Activated naive CD8-positive, alpha-beta T cell treated with anti-CD3 and anti-CD28 coated beads for 36 hours (primary cell): ENCODE data around the gene TGM3. TPM values are rescaled to one million over a fixed set of nuclear protein-coding genes. Genes with fewer than 3 reads are reported as not detected.

Experiments used
- DNase-seq: peaks from one replicate; pipeline ENCODE4 v3.0.0; 2021
- H3K27ac Mint-ChIP-seq: one replicate; pipeline ENCODE4 v1.8.0; 2022; ENCODE audit warnings: mild to moderate bottlenecking, moderate library complexity, mixed read lengths
- H3K27me3 Mint-ChIP-seq: one replicate; pipeline ENCODE4 v1.8.0; 2022; ENCODE audit warnings: mild to moderate bottlenecking, mixed read lengths
- H3K36me3 Mint-ChIP-seq: one replicate; pipeline ENCODE4 v1.8.0; 2021; ENCODE audit warnings: mild to moderate bottlenecking, mixed read lengths
- H3K4me1 Mint-ChIP-seq: one replicate; pipeline ENCODE4 v1.8.0; 2021; ENCODE audit warnings: mixed read lengths
- H3K4me3 Mint-ChIP-seq: one replicate; pipeline ENCODE4 v1.8.0; 2022; ENCODE audit warnings: mild to moderate bottlenecking, moderate library complexity, mixed read lengths
- H3K9me3 Mint-ChIP-seq: one replicate; pipeline ENCODE4 v1.8.0; 2022; ENCODE audit warnings: mixed read lengths
- total RNA-seq, 2 experiments: library from RNA; stranded (reverse); gene quantifications; one replicate each; pipeline ENCODE4 v1.2.3, GENCODE V29; 2021

Gene TGM3
- total RNA-seq, 2 experiments from 2014 or later: not detected

GRCh38 chr20:2312876-2313275 lies 17.1 kb downstream of the TGM3 start:
- Mint-ChIP-seq H3K27ac (no peak overlapping the region), H3K36me3 (no peaks in the 10 kb centered on the region), H3K27me3 (no peaks in the 10 kb centered on the region), H3K9me3 (no peaks in the 10 kb centered on the region), H3K4me1 (no peaks in the 10 kb centered on the region), H3K4me3 (no peak overlapping the region)
- DNase-seq: no peak

- H3K4me3 Mint-ChIP-seq: no peak overlapping the region
- H3K9me3 Mint-ChIP-seq: no peaks in the 10 kb centered on the region
- H3K27ac Mint-ChIP-seq: no peak overlapping the region
These were observed 17.5 kb downstream of the TGM3 start for GRCh38 chr20:2313316-2313715.

GRCh38 chr20:2314759-2315439 lies 19.1 kb downstream of the TGM3 start:
- H3K9me3 Mint-ChIP-seq: peaks cover 4% of the 10 kb centered on the region
- no peak overlapping the region for H3K4me3 Mint-ChIP-seq
- H3K4me1 Mint-ChIP-seq: no peaks in the 10 kb centered on the region
- no peak overlapping the region for H3K27ac Mint-ChIP-seq
- H3K27me3 Mint-ChIP-seq: no peaks in the 10 kb centered on the region
- DNase-seq: no peak
- no peaks in the 10 kb centered on the region for H3K36me3 Mint-ChIP-seq

More at GRCh38 chr20:2313316-2313715, 17.5 kb downstream of the TGM3 start:
- Mint-ChIP-seq H3K4me1 (no peaks in the 10 kb centered on the region), H3K36me3 (no peaks in the 10 kb centered on the region), H3K27me3 (no peaks in the 10 kb centered on the region)
- DNase-seq: no peak

- H3K27ac Mint-ChIP-seq: no peak overlapping the region
- H3K4me3 Mint-ChIP-seq: no peak overlapping the region
- no peaks in the 10 kb centered on the region for H3K4me1 Mint-ChIP-seq
- no peak for DNase-seq
- no peaks in the 10 kb centered on the region for H3K27me3 Mint-ChIP-seq
- H3K9me3 Mint-ChIP-seq: peaks cover 4% of the 10 kb centered on the region
- H3K36me3 Mint-ChIP-seq: no peaks in the 10 kb centered on the region
These were observed 19.6 kb downstream of the TGM3 start for GRCh38 chr20:2315440-2315778.

DNA sequence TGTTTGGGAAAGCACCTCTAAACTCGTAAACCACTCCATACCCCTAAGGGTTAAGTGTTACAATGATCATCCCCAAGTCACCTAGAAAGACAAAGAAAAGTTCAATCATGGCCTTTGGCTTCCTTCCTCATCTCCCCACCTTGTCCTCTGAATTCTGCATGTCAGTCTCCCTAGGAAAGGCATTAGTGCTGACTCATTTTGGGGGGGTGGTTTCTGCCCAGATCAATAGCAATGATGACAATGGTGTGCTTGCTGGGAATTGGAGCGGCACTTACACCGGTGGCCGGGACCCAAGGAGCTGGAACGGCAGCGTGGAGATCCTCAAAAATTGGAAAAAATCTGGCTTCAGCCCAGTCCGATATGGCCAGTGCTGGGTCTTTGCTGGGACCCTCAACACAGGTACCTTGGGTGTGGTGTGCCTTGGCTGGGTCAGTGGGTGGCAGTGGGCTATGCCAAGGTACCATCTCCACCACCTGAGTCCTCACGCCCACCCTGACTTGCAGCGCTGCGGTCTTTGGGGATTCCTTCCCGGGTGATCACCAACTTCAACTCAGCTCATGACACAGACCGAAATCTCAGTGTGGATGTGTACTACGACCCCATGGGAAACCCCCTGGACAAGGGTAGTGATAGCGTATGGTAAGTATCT lies 21.2 kb downstream of the TGM3 start:
- Mint-ChIP-seq H3K4me3 (no peak overlapping the region), H3K4me1 (no peaks in the 10 kb centered on the region), H3K27me3 (no peaks in the 10 kb centered on the region), H3K9me3 (peaks cover 4% of the 10 kb centered on the region), H3K36me3 (no peaks in the 10 kb centered on the region), H3K27ac (no peak overlapping the region)
- no peak for DNase-seq

DNA sequence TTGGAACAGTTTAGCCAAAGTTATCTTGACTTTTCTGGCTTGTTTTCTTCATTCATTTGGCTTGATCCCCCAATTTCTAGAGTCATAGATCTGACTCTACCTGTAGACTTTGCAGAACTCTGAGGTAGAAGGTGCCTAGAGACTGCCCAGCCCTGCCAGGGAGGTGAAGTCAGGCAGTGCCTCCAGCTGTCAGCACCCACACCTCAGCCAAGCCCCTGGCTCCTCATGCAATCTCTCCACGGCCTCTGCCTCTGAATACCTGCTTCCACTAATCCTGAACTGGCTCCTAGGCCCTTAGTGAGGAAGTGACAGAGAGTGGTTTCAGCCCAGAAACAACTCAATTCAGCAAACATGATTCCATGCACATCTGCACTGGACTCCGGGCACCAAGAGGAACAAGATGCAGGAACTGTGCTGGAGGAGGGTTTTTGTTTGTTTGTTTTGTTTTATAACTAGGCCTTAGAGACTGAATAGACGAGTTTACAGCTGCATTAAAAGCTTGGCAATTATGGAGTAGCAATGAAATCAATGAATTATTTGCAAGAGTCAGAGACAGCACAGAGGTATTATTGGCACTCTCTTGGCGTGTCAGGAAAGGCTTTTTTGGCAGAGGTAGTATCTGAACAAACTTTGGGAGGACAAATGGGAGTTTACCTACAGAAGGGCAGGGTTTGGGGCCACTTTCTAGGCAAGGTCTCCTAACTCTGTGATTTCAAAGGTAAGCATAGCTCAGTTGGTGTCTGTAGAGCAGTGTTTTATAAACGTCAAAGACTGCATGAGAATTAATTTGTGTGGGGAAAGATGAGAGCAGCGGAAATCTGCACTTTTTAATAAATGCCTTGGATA lies 25.2 kb downstream of the TGM3 start:
- H3K4me1 Mint-ChIP-seq: no peaks in the 10 kb centered on the region
- H3K9me3 Mint-ChIP-seq: peaks cover 4% of the 10 kb centered on the region
- peaks cover 20% of the 10 kb centered on the region for H3K27me3 Mint-ChIP-seq

DNA sequence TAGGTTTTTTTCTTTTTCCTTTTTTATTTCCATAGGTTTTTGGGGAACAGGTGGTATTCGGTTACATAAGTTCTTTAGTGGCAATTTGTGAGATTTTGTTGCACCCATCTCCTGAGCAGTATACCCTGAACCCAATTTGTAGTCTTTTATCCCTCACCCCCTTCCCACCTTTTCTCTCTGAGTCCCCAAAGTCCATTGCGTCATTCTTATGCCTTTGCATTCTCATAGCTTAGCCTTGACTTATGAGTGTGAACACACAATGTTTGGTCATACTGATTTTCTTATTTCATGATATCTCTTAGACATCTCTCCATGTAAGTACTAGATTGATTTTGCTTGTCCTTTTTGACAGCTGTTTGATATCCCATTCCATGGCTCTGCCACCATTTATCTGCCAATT lies 27.2 kb downstream of the TGM3 start:
- H3K36me3 Mint-ChIP-seq: no peaks in the 10 kb centered on the region
- peaks cover 4% of the 10 kb centered on the region for H3K9me3 Mint-ChIP-seq
- H3K27me3 Mint-ChIP-seq: peaks cover 30% of the 10 kb centered on the region
- H3K27ac Mint-ChIP-seq: no peak overlapping the region
- H3K4me1 Mint-ChIP-seq: no peaks in the 10 kb centered on the region
- no peak for DNase-seq
- no peak overlapping the region for H3K4me3 Mint-ChIP-seq

More for the DNA sequence above, 25.2 kb downstream of the TGM3 start:
- no peak overlapping the region for H3K27ac Mint-ChIP-seq
- H3K4me3 Mint-ChIP-seq: no peak overlapping the region
- H3K36me3 Mint-ChIP-seq: no peaks in the 10 kb centered on the region
- DNase-seq: no peak

GRCh38 chr20:2326046-2326445 lies 30.2 kb downstream of the TGM3 start:
- Mint-ChIP-seq H3K27me3 (peaks cover 30% of the 10 kb centered on the region), H3K36me3 (no peaks in the 10 kb centered on the region), H3K9me3 (no peaks in the 10 kb centered on the region), H3K4me3 (no peak overlapping the region), H3K4me1 (no peaks in the 10 kb centered on the region), H3K27ac (no peak overlapping the region)
- DNase-seq: no peak

DNA sequence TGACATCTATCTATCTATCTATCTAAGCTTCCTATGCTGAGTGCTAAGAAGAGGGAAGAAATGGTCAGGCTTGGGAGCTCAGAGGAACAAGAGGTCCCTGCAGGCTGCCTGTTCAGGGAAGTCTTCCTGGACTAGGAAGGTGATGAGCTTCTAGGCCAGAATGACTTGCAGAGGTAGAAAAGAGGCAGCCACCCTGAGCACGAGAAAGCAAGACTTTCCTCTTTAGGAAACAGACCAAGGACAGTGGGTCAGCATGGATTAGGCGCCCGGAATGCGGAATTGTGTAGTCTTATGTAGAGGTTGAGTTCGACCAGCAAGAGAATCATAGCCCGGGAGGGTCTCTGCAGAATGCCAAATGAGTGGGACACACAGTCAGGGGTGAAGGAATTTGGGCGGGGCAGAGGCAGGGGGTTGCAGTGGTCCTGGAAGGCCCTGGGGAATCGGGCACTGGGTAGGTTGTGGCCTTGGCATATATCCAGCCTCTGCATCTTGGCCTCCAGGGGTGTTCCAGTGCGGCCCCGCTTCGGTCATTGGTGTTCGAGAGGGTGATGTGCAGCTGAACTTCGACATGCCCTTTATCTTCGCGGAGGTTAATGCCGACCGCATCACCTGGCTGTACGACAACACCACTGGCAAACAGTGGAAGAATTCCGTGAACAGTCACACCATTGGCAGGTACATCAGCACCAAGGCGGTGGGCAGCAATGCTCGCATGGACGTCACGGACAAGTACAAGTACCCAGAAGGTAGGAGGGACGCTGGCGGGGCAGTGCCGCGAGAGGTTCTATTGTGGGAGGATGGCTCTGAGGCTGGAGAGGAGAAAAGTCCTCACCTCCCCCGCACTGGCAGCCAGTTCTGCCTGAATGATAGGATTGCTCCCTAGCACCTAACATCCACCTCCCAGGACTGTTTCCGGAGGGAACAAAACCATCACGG lies 32.1 kb downstream of the TGM3 start:
- H3K4me1 Mint-ChIP-seq: no peaks in the 10 kb centered on the region
- H3K27ac Mint-ChIP-seq: no peak overlapping the region
- DNase-seq: no peak
- H3K27me3 Mint-ChIP-seq: peaks cover 30% of the 10 kb centered on the region
- H3K4me3 Mint-ChIP-seq: no peak overlapping the region
- H3K9me3 Mint-ChIP-seq: no peaks in the 10 kb centered on the region
- H3K36me3 Mint-ChIP-seq: no peaks in the 10 kb centered on the region

DNA sequence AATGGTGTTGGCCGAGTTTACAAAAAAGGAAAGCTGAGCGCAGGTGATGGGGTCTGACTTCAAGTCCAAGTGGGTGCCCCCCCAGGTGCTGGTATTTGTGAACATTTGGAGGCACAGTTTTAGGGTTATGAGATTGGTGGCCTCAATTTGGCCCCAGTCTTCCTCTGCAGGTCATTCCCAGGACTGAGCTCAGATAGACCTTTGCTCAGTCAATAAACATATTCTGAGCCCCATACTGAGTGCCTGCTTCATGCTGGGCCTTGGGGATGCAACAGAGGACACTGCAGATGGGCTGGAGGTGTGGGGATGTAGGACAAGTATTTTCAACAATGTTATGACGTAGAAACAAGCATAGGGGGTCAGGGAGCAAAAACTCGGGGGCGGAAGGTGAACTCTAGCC lies 33.5 kb downstream of the TGM3 start:
- H3K4me1 Mint-ChIP-seq: no peaks in the 10 kb centered on the region
- no peak overlapping the region for H3K27ac Mint-ChIP-seq
- no peaks in the 10 kb centered on the region for H3K9me3 Mint-ChIP-seq
- no peak overlapping the region for H3K4me3 Mint-ChIP-seq
- no peak for DNase-seq
- H3K27me3 Mint-ChIP-seq: peaks cover 20% of the 10 kb centered on the region
- H3K36me3 Mint-ChIP-seq: no peaks in the 10 kb centered on the region

- Mint-ChIP-seq H3K27me3 (peaks cover 15% of the 10 kb centered on the region), H3K4me3 (no peak overlapping the region), H3K27ac (no peak overlapping the region), H3K36me3 (no peaks in the 10 kb centered on the region), H3K4me1 (no peaks in the 10 kb centered on the region), H3K9me3 (no peaks in the 10 kb centered on the region)
- no peak for DNase-seq
These were observed 34.4 kb downstream of the TGM3 start for GRCh38 chr20:2330090-2330695.

DNA sequence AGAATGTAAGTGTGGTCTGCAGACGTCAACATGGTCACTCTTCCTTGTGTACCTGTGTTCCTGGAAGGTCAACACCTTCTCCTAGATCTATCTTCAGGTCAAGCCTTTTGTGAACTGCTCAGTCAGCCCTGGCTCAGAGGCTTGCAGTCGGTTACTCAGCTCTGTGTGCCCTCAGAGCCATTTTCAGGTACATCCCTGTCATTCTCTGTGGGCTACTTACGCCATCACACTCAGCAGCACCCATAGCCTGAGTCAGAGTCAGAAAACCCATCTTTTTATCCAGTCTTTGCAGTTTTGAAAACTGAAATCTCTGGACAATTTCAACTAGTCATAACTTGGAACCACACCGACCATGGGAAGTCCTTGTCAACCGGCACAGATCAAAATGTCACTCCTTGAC lies 35.3 kb downstream of the TGM3 start:
- Mint-ChIP-seq H3K27me3 (peaks cover 9% of the 10 kb centered on the region), H3K4me3 (no peak overlapping the region), H3K9me3 (no peaks in the 10 kb centered on the region), H3K4me1 (no peaks in the 10 kb centered on the region), H3K27ac (no peak overlapping the region), H3K36me3 (no peaks in the 10 kb centered on the region)
- DNase-seq: no peak

DNA sequence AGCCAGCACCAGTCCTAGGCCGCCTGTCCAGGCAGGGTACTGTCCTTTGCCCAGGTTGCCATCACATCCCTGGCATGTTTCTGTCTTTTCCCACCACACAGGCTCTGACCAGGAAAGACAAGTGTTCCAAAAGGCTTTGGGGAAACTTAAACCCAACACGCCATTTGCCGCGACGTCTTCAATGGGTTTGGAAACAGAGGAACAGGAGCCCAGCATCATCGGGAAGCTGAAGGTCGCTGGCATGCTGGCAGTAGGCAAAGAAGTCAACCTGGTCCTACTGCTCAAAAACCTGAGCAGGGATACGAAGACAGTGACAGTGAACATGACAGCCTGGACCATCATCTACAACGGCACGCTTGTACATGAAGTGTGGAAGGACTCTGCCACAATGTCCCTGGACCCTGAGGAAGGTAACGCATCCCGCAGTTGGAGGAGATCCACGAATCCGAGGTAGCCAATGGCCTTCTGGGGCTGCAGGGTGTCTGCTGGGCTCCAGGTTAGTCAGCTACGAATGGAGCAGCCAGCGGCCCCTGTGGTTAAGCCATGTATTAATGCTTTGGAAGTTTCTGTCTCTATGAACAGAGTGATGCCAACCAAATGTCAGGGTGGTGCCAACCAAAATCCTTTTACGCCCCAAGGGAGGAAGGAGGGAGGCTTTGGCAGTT lies 36.2 kb downstream of the TGM3 start:
- H3K4me1 Mint-ChIP-seq: no peaks in the 10 kb centered on the region
- no peak for DNase-seq
- no peaks in the 10 kb centered on the region for H3K9me3 Mint-ChIP-seq
- H3K27ac Mint-ChIP-seq: no peak overlapping the region
- peaks cover 4% of the 10 kb centered on the region for H3K27me3 Mint-ChIP-seq
- H3K4me3 Mint-ChIP-seq: no peak overlapping the region
- no peaks in the 10 kb centered on the region for H3K36me3 Mint-ChIP-seq

DNA sequence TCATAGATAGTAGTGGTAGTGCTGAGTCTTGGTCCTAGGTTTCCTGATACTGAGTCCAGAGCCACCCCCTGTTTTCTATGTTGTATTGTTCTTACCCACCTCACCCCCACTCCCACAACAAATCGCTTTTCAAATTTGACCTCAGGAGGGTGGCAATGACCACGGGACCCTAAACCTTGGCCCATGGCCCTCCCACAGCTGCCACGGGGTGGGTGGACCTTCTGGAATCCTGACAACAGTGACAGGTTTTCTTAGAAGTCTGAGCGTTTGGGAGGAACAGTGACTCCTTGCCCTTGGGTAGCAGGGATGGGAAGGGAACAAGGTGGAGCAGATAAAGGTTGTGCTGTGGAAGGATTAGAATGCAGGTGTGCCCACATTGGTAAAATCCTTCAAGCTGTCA lies 36.9 kb downstream of the TGM3 start:
- H3K27me3 Mint-ChIP-seq: no peaks in the 10 kb centered on the region

More for the DNA sequence above, 36.9 kb downstream of the TGM3 start:
- Mint-ChIP-seq H3K36me3 (no peaks in the 10 kb centered on the region), H3K27ac (no peak overlapping the region), H3K9me3 (no peaks in the 10 kb centered on the region), H3K4me3 (no peak overlapping the region), H3K4me1 (no peaks in the 10 kb centered on the region)
- DNase-seq: no peak
